Measurements from ENCODE around the gene CDKN1A.

DNA sequence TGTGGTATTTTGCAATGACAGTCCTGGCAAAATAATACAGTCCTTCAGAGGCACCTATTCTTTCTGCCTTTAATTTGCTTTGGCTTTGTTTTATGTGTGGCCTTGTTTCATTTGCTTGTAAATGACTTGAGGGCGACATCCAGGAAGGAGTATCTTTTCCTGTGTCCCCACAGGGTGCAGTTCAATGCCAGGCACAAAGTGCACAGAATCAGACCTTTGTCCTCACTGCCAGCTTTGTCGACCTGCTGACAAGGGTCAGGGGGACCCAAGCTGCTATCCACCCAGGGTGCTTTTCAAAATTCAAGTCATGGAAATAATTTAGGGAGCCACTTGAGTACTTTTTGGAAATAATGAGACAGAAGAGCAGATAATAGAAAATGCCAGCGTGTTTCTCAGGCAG lies 37.0 kb upstream of the CDKN1A start:
- TF ChIP-seq SUZ12 (IDR thresholded peaks at IDR 0.05) (no peak), ELF4 (IDR thresholded peaks at IDR 0.05) (no peak), NFRKB (IDR thresholded peaks at IDR 0.05) (no peak), FOXM1 (IDR thresholded peaks at IDR 0.05; ENCODE audit: borderline replicate concordance) (no peak), SP1 (IDR thresholded peaks at IDR 0.05) (no peak), TARDBP (IDR thresholded peaks at IDR 0.05) (no peak), BHLHE40 (IDR thresholded peaks at IDR 0.05; ENCODE audit: borderline replicate concordance) (no peak), FOXA1 (IDR thresholded peaks at IDR 0.05) (no peak), LEF1 (IDR thresholded peaks at IDR 0.05; ENCODE audit: borderline replicate concordance) (no peak), HDGF (IDR thresholded peaks at IDR 0.05; ENCODE audit: borderline replicate concordance) (no peak), ZNF384 (IDR thresholded peaks at IDR 0.05) (no peak), FOXK2 (IDR thresholded peaks at IDR 0.05) (no peak), ARNT (IDR thresholded peaks at IDR 0.05) (no peak), PKNOX1 (IDR thresholded peaks at IDR 0.05) (no peak)
